HG02840 (cell line): Measurements from ENCODE around the gene GPR153.
A peak's percentile ranks its signal among the peaks of the same experiment; 100 is the strongest.

Source experiments
- ATAC-seq: cut with Tn5 transposase; IDR thresholded peaks from one replicate; pipeline ENCODE4 v1.9.1; 2021; ENCODE audit warnings: mild to moderate bottlenecking, moderate library complexity, moderate number of reproducible peaks; ENCODE audit not compliant: unreplicated experiment, low FRiP score

GPR153 gene

DNA sequence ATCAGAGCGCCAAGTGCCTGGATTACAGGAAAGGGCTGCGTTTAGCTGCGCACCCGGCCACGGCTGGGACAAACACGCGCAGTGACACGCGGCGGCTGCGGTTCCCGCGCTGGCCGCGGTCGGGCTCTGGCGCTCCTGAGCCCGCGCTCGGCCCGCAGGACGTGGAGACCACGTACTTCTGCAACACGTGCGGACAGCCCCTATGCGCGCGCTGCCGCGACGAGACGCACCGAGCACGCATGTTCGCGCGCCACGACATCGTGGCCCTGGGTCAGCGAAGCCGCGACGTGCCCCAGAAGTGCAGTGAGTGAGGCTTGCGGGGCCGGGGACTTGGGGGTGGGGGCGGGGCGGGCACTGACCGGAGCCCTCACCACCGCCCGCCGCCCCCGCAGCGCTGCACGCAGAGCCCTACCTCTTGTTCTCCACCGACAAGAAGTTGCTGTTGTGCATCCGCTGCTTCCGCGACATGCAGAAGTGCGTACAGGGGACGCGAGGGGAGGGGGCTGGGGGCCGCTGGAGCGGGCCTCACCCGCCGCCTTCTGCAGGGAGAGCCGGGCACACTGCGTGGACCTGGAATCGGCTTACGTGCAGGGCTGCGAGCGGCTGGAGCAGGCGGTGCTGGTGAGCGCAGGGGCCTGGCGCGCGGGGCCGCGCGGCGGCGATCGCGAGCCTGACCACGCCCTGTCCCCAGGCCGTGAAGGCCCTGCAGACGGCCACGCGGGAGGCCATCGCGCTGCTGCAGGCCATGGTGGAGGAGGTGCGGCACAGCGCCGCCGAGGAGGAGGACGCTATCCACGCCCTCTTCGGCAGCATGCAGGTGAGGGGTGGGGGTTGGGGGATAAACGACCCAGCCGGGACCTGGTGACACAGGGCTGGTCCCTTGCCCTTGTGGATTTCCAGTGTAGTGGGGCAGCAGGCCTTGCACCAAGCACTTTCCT lies 51.9 kb downstream of the GPR153 start:
- ATAC-seq = no peak

DNA sequence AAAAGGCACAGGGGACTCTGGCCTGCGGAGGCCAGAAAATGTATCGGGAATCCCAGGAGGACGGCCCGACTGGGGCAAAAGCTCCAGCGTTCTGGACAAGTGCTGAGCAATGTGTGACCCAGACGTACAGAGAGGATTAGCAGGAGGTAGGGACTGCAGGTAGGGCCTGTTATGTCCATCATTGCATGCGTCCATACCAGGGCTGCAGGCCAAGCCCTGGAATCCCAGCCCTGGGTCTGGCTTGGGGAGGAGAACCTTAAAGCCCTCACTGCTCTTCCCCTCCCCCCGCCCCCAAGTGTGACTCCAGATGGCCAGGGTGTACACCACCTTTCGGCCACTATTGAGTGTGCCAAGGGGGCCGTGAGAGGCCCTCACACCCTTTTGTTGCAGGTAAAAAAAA lies 53.0 kb downstream of the GPR153 start:
- no peak for ATAC-seq

GRCh38 chr1:6207075-6207885 lies 53.6 kb downstream of the GPR153 start:
- ATAC-seq = no peak

GRCh38 chr1:6206520-6206855 lies 54.4 kb downstream of the GPR153 start:
- ATAC-seq = no peak

GRCh38 chr1:6205849-6206519 lies 54.9 kb downstream of the GPR153 start, which contains the start of gene RNF207:
RNF207 (plus strand) TSS chr1:6206119; CDS start chr1:6206536, 417 bp downstream.
- no peak for ATAC-seq

DNA sequence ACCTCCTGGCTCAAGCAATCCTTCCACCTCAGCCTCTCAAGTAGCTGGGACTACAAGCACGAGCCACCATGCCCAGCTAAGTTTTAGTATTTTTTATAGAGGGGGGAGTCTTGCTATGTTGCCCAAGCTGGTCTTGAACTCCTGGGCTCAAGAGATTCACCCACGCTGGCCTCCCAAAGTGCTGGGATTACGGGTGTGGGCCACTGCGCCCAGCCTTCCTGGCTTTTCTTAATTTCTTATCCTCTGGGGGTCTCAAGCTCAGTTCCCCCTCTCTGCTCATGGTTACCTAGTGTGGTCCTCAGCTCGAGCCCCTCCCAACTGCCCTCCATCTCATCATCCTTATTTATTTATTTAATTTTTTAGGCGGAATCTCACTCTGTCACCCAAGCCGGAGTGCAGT lies 58.6 kb downstream of the GPR153 start:
- ATAC-seq = no peak

GRCh38 chr1:6200188-6200809 lies 60.6 kb downstream of the GPR153 start:
- no peak for ATAC-seq

- ATAC-seq = peak; percentile 95
Observed at GRCh38 chr1:6199298-6200187, 61.4 kb downstream of the GPR153 start, which contains the start of gene RPL22. RPL22 (minus strand) TSS chr1:6199595; CDS start chr1:6199573, 22 bp downstream.

GRCh38 chr1:6198646-6199297 lies 62.1 kb downstream of the GPR153 start:
- ATAC-seq = peak; percentile 21

GRCh38 chr1:6197746-6198427 lies 63.0 kb downstream of the GPR153 start:
- no peak for ATAC-seq
